GM18858 (cell line): ENCODE data around the gene RAB7B.
A peak's percentile ranks its signal among the peaks of the same experiment; 100 is the strongest.

Source experiments
- ATAC-seq: cut with Tn5 transposase; IDR thresholded peaks from one replicate; pipeline ENCODE4 v1.9.1; 2021; ENCODE audit not compliant: unreplicated experiment

RAB7B gene

GRCh38 chr1:206023695-206024094, 20.5 kb upstream of the RAB7B start, which contains the start of gene CTSE:
Gene CTSE, minus strand, starts transcription at chr1:206023895. Its CDS starts 104 bp downstream, at chr1:206023791.
- no peak for ATAC-seq

GRCh38 chr1:206022766-206023165, 19.6 kb upstream of the RAB7B start:
- ATAC-seq: no peak

- ATAC-seq: no peak
Measured at GRCh38 chr1:206021626-206022365, 18.6 kb upstream of the RAB7B start.

GRCh38 chr1:206021008-206021625, 17.9 kb upstream of the RAB7B start:
- ATAC-seq: no peak

GRCh38 chr1:206020393-206021007, 17.3 kb upstream of the RAB7B start:
- ATAC-seq: no peak

GRCh38 chr1:206015071-206015470, 11.9 kb upstream of the RAB7B start:
- no peak for ATAC-seq

GRCh38 chr1:206014601-206015000, 11.4 kb upstream of the RAB7B start:
- ATAC-seq: no peak

- ATAC-seq: no peak
Measured at GRCh38 chr1:206013026-206013795, 10.0 kb upstream of the RAB7B start.

GRCh38 chr1:206012086-206012859, 9.1 kb upstream of the RAB7B start:
- peak; percentile 80 for ATAC-seq

GRCh38 chr1:206011057-206011456, 7.9 kb upstream of the RAB7B start:
- no peak for ATAC-seq

- ATAC-seq: no peak
Measured at GRCh38 chr1:206010060-206010459, 6.9 kb upstream of the RAB7B start.

- ATAC-seq: no peak
Measured at GRCh38 chr1:206006946-206007345, 3.8 kb upstream of the RAB7B start.

GRCh38 chr1:206005778-206006180, 2.6 kb upstream of the RAB7B start:
- ATAC-seq: no peak

- ATAC-seq: no peak
Measured at GRCh38 chr1:206005234-206005633, 2.0 kb upstream of the RAB7B start.

GRCh38 chr1:206004826-206005225, 1.6 kb upstream of the RAB7B start:
- ATAC-seq: no peak

- no peak for ATAC-seq
Measured at GRCh38 chr1:206003854-206004800, 932 bp upstream of the RAB7B start.

- ATAC-seq: no peak
Measured at GRCh38 chr1:206002160-206002559, 1.0 kb downstream of the RAB7B start.

- no peak for ATAC-seq
Measured at GRCh38 chr1:206001476-206001888, 1.7 kb downstream of the RAB7B start.

- no peak for ATAC-seq
Measured at GRCh38 chr1:206000641-206001339, 2.4 kb downstream of the RAB7B start.
